GM12872 (cell line): ENCODE results near the gene STAU1.

Source experiments
- CTCF ChIP-seq: IDR thresholded peaks from 3 replicates; pipeline ENCODE4 v1.5.1; 2011; ENCODE audit warnings: low read depth, mild to moderate bottlenecking, low read length, moderate library complexity; ENCODE audit not compliant: insufficient read depth

The STAU1 gene

GRCh38 chr20:49179368-49180277 is 8.5 kb downstream of the STAU1 start:
- TF ChIP-seq CTCF: no peak

DNA sequence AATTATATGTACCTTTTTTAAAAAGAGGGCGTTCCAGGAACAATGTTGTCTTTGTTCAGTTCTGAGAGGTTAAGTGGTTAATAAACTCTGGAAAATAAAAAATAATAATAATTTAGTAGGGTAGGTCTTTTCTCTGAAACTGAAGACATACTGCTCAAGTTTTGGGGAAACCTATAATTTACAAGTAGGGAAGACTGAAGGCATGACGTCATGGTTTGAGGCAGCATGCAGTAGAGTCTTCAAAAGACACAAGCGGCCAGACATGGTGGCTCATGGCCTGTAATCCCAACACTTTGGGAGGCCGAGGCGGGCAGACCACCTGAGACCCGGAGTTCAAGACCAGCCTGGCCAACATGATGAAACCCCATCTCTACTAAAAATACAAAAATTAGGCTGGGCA is 14.0 kb downstream of the STAU1 start:
- TF ChIP-seq CTCF: no peak

GRCh38 chr20:49172413-49172812 is 15.7 kb downstream of the STAU1 start:
- TF ChIP-seq CTCF: no peak

GRCh38 chr20:49171909-49172308 is 16.2 kb downstream of the STAU1 start:
- TF ChIP-seq CTCF: no peak

- no peak for TF ChIP-seq CTCF
Measured at GRCh38 chr20:49170714-49171113, 17.4 kb downstream of the STAU1 start.

GRCh38 chr20:49169547-49169946 is 18.6 kb downstream of the STAU1 start:
- no peak for TF ChIP-seq CTCF

DNA sequence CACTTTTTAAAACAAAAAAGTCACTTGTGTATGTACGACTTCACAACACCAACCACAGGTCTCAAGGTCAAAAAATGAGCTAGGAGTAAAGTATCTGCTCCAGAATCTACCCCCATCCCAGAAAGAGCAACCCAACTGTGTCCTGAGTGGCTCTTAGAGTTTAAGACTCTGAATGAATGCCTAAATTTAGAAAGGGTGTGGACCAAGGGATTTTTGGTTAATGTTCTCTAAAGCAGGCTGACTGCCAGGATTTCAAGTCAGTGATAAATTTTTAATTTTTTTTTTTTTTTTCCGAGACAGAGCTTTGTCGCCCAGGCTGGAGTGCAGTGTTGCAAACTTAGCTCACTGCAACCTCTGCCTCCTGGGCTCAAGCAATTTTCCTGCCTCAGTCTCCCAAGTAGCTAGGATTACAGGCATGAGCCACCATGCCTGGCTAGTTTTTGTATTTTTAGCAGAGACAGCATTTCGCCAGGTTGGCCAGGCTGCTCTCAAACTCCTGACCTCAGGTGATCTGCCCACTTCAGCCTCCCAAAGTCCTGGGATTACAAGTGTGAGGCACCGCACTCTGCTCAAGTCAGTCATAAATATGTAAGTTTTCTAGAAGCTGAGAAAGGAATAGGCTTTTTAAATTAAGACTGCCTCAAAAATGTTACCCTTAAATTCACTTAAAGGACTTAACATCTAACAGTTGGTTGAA is 20.2 kb downstream of the STAU1 start:
- TF ChIP-seq CTCF: no peak
